Stimulated activated CD8-positive, alpha-beta memory T cell treated with anti-CD3 and anti-CD28 coated beads, Interleukin-12 subunit alpha, Interleukin-12 subunit beta, amount 100 ng/mL, for 4 hours (primary cell): Measurements from ENCODE around the gene PGS1.

Source experiments
- DNase-seq: peaks from one replicate; pipeline ENCODE4 v3.0.0-alpha.2; 2020; ENCODE audit warnings: low read depth

The PGS1 gene

DNA sequence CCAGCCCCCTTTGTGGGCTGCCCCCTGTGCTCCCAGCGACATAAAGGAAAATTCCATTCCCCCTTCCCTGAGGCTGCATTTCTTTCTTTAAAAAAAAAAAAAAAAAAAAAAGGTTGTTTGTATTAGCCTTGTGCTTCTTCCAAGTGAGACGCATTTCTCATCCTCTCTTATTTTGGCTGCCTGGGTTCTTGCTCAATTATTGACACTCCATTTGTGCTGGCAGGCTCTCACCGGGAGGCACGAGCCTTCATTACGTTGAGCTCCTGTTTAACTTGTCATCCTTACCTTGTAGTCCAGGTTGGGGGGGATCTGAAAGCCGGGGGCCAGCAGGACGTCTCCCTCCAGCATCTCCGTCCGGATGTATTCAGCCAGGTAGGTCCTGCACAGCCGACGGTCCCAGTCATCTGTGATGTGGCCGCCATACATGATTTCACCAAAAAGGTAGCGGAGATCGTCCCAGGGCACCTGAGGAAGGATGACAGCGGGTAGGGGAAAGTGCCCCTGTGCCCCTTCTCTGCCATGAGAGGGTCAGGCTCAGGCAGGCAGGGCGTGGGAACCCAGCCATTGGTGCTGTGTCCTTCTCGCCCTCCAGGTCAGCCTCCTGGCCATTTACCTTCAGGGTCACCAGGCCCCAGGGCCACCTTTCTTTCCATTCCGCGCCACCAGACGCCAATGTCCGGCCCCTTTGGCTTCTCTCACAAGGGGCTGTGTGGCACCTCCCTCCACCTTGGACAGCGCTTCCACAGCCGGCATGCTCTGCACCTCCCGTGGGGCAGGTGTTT lies 50.6 kb downstream of the PGS1 start:
- no peak for DNase-seq

GRCh38 chr17:78429618-78429995 lies 51.2 kb downstream of the PGS1 start:
- no peak for DNase-seq

DNA sequence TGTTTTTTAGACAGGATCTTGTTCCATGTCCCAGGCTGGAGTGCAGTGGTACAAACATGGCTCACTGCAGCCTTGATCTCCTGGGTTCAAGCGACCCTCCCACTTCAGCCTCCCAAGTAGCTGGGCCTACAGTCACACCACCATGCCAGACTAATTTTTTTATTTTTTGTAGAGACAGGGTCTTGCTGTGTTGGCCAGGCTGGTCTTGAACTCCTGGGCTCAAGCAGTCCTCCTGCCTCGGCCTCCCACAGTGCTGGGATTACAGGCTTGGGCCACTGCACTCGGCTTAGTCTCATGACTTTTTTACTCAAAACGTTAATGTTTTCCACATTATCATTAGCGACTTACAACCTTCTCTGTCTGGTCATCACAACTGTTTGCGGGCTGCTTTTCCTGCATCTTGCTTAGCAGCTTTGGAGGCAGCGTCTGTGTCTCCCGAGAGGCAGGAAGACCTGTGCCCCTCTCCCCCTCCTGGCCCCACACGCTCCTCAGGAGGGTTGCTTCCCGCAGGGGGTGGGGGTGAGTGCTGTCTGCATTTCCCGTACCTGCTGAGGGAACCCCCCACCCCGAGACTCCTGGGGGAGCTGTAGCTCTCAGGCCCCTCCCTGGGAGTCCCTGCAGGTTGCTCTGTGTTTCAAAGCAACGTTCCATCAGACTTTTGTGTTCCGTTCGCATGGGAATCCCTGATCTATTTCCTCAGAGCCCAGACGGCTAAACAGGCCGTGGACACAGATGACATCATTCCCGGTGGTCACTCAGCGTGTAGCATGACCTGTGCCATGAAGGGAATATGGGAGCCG lies 52.6 kb downstream of the PGS1 start:
- no peak for DNase-seq

DNA sequence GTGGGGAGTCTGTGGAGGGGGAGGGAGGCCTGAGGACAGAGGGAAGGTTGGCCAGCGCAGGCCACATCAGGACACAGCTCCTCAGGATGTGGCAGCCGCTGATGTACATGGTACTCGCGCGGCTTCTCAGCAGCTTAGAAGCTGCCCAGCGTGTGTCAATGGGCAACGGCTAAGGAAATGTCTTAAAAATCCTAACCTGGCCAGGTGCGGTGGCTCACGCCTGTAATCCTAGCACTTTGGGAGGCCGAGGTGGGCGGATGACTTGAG lies 53.2 kb downstream of the PGS1 start:
- DNase-seq: no peak

GRCh38 chr17:78432226-78433012 lies 54.0 kb downstream of the PGS1 start:
- DNase-seq: no peak

DNA sequence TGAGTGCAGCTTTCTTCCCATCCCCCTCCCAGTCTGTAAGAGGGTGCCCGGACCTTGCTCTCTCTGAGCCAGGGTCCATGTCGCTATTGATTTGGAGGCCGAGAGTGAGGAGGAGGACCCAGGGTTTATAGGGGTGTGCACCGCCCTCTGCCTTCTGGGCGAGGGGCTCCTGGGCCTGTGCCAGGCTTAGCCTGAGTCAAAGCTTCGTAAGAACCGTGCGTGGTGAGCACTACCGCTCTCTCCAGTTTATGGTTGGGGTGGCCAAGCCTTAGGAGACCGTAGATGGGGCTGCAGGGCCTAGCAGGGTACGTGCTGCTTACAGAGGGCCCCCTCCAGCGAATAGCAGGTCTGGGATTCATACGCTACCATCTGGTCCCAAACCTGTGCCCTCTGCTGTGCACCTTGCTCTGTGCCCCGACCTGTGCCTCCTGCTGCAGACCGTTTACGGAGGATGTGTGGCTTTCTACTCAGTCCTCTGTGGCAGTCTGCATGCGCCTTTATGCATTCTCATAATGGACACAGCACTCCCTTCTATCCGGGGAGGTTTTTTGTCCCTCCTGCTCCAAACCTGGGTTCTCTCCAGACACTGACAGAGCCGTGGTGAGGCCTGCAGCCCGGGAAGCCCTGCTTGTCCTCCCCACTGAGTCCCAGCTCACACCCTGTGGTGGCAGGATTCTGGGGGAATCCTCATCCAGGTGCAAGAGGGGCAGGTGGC lies 54.7 kb downstream of the PGS1 start:
- DNase-seq: no peak

GRCh38 chr17:78433780-78434335 lies 55.4 kb downstream of the PGS1 start:
- no peak for DNase-seq

DNA sequence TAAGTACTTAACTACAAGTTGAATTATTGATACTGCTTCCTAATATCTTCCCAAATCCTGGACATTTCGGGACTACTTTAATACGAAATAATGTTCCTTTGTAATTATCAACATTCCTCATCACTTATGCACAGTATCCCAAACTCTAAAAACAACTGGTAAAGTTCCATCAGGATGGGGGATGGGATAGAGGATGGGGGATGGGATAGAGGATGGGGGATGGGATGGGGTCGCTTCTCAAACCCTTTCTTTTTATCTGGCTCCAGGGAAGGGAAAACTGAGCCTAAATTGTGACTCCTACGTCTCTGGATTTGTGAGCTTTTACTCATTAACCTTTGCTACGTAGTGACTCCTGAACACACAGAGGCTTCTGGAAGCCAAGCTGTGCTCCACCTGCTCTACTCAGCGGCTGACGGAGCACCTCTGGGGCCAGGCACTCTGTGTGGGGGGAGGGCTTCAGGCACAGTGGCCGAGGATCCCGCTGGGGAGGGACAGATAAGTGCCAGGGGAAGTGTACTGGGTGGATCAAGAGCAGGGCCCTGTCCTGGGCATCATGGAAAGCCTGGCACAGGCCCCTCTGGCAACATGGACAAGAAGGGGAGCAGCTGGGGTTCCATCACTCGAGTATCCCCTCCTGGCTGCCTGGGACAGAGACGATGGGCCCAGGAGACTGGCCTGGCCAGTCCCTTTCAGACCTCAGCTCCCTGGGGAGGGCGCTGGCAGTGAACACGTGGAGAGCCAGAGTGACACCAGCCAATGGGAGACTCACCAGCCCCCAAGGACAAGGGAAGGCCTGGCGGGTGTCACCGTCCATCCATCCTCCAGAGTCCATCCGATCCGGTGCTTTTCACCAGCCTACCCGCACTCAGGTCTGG lies 56.2 kb downstream of the PGS1 start:
- DNase-seq: no peak

GRCh38 chr17:78435330-78436005 lies 57.0 kb downstream of the PGS1 start:
- DNase-seq: no peak

GRCh38 chr17:78437508-78438169 lies 59.2 kb downstream of the PGS1 start:
- DNase-seq: no peak

- no peak for DNase-seq
Observed at GRCh38 chr17:78438271-78438691, 59.8 kb downstream of the PGS1 start.

GRCh38 chr17:78438694-78439325 lies 60.4 kb downstream of the PGS1 start:
- no peak for DNase-seq

DNA sequence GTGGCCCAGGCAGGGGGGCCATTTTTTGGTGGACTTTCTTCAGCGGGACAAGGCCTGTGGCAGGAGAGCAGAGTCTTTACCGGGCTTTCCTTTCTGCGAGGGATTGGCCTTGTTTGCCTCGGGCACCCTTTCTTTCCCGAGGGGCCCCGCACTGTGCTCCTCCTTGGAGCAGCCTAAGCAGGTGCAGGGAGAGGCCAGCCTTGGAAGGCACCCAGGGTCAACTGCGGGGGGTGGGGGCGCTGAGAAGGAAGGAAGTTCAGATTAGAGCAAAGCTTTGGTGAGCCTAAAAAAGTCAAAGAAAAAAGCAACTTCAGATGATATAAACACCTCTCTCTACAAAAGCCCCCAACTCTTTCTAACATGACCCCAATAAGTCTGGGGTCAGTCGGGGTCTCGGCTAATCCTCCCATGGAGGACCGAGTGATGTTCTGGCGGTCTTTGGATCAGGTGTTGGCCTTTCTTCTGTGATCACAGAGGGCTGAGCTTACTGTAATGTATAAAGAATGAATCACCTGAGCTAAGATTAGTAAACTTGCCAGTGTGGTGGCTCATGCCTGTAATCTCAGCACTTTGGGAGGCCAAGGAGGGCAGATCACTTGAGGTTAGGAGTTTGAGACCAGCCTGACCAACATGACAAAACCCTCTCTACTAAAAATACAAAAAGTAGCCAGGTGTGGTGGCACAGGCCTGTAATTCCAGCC lies 63.0 kb downstream of the PGS1 start:
- DNase-seq: no peak

GRCh38 chr17:78442648-78443218 lies 64.3 kb downstream of the PGS1 start:
- peak; percentile 9 for DNase-seq

DNA sequence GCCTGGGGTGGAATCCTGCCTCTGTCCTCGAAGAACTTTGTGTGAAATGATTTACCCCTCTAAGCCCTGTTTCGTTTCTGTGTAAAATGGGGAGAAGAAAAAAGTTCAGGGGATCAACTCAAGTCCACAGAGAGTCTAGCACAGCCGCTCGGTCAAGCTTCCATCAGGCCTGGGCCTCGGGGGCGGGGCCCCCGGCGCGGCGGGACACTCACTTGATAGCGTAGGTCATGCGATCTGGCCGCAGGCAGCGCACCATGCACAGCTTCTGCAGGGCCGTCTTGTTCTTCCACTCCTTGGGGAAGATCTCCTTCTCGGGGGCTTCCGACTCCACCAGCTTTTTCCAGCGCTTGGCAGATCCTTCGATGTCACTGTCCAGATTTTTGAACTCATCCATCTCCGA lies 65.9 kb downstream of the PGS1 start:
- DNase-seq: no peak

DNA sequence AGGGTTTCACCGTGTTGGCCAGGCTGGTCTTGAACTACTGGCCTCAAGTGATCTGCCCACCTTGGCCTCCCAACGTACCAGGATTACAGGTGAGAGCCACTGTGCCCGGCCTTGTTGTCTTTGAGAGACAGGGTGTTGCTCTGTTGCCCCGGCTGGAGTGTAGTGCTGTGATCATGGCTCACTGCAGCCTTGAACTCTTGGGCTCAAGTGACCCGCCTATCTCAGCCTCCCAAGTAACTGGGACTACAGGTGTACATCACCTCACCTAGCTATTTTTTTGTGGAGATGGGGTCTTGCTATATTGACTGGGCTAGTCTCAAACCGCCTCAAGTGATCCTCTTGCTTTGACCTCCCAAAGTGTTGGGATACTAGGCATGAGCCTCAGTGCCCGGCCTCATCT lies 68.4 kb downstream of the PGS1 start:
- DNase-seq: no peak

DNA sequence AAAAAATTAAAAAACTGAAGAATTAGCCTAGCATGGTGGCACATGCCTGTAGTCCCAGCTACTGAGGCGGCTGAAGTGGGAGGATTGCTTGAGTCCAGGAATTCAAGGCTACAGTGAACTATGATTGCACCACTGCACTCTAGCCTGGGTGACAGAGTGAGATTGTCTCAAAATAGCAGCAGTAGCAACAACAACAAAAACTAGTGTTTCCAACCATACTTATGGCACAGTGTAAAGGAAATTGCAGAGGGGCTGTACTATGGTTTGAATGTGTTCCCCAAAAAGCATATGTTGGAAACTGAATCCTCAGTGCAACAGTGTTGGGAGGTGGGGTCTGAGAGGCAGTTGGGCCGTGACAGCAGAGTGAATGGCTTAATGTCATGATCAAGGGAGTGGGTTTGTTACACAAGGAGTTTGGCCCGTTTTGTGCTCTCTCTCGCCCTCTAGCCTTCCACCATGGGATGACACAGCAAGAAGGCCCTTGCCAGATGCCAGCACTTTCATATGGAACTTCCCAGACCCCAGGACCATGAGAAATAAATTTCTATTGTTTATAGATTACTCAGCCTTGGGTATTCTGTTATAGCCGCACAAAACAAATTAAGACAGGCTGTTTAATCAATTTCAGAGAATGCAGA lies 70.0 kb downstream of the PGS1 start:
- no peak for DNase-seq
